MM.1S (cell line): ENCODE measurements around the gene ANAPC4.

Experiments
- DNase-seq: peaks from one replicate; pipeline ENCODE4 v3.0.0-alpha.2; 2015
- H2AFZ ChIP-seq: fragments of 300-600 bp; sonication (generic); 2 replicates; pipeline ENCODE4 v1.6.0; 2016; ENCODE audit warnings: antibody characterized with exemption, low read length
- H3F3A ChIP-seq: fragments of 300-600 bp; sonication (generic); 2 replicates; pipeline ENCODE4 v1.6.1; 2016; ENCODE audit warnings: mild to moderate bottlenecking, antibody characterized with exemption, low read length, moderate library complexity, mixed read lengths; ENCODE audit not compliant: insufficient read depth
- H3K27ac ChIP-seq: fragments of 300-600 bp; sonication (generic); 2 replicates; pipeline ENCODE4 v1.5.1; 2016; ENCODE audit warnings: mild to moderate bottlenecking, low read length
- H3K27me3 ChIP-seq: fragments of 300-600 bp; sonication (generic); replicated peaks from 2 replicates; pipeline ENCODE4 v1.6.0; 2016; ENCODE audit warnings: low read length; ENCODE audit not compliant: insufficient read depth
- H3K36me3 ChIP-seq: fragments of 300-600 bp; sonication (generic); replicated peaks from 2 replicates; pipeline ENCODE4 v1.6.1; 2016; ENCODE audit warnings: mild to moderate bottlenecking, low read length, mixed read lengths; ENCODE audit not compliant: insufficient read depth
- H3K4me1 ChIP-seq: fragments of 300-600 bp; sonication (generic); 2 replicates; pipeline ENCODE4 v1.6.1; 2016; ENCODE audit warnings: low read length, mixed read lengths
- H3K4me2 ChIP-seq: fragments of 300-600 bp; sonication (generic); 2 replicates; pipeline ENCODE4 v1.6.0; 2016; ENCODE audit warnings: low read depth, low read length
- H3K4me3 ChIP-seq: fragments of 300-600 bp; sonication (generic); 2 replicates; pipeline ENCODE4 v1.5.1; 2016; ENCODE audit warnings: low read length, mixed read lengths
- H3K79me2 ChIP-seq: fragments of 300-600 bp; sonication (generic); 2 replicates; pipeline ENCODE4 v1.6.1; 2016; ENCODE audit warnings: mixed run types, low read length, mixed read lengths
- H3K9ac ChIP-seq: fragments of 300-600 bp; sonication (generic); 2 replicates; pipeline ENCODE4 v1.6.1; 2016; ENCODE audit warnings: low read length, mixed read lengths
- H3K9me2 ChIP-seq: fragments of 300-600 bp; sonication (generic); replicated peaks from 2 replicates; pipeline ENCODE4 v1.6.1; 2016; ENCODE audit warnings: mild to moderate bottlenecking, low read length, mixed read lengths; ENCODE audit not compliant: insufficient read depth
- H3K9me3 ChIP-seq: fragments of 300-600 bp; sonication (generic); replicated peaks from 2 replicates; pipeline ENCODE4 v1.6.1; 2016; ENCODE audit warnings: mild to moderate bottlenecking, low read length, mixed read lengths; ENCODE audit not compliant: insufficient read depth
- H4K20me1 ChIP-seq: fragments of 300-600 bp; sonication (generic); 2 replicates; pipeline ENCODE4 v1.6.1; 2016; ENCODE audit warnings: mild to moderate bottlenecking, low read length, moderate library complexity, mixed read lengths; ENCODE audit not compliant: insufficient read depth
- CTCF ChIP-seq: fragments of 300-600 bp; sonication (generic); IDR thresholded peaks from 2 replicates; pipeline ENCODE4 v1.5.1; 2016; ENCODE audit warnings: antibody characterized with exemption, low read length, mixed read lengths
- EZH2 ChIP-seq: fragments of 300-600 bp; sonication (generic); optimal IDR thresholded peaks from 2 replicates; pipeline ENCODE3; 2017; ENCODE audit warnings: low read depth, mild to moderate bottlenecking, antibody characterized with exemption, low read length, mixed read lengths
- EZH2phosphoT487 ChIP-seq: fragments of 300-600 bp; sonication (generic); IDR thresholded peaks from 2 replicates; pipeline ENCODE4 v1.6.1; 2018; ENCODE audit warnings: antibody characterized with exemption, low read length

Gene ANAPC4

GRCh38 chr4:25346913-25347312 lies 30.1 kb upstream of the ANAPC4 start:
- DNase-seq, result no peak
- H3K9ac ChIP-seq, result no peak overlapping the region
- H4K20me1 ChIP-seq, result no peaks in the 10 kb centered on the region
- H3F3A ChIP-seq, result no peaks in the 10 kb centered on the region
- H3K27me3 ChIP-seq, result no peaks in the 10 kb centered on the region
- no peak overlapping the region for H3K4me3 ChIP-seq
- H3K27ac ChIP-seq, result no peak overlapping the region
- H3K9me2 ChIP-seq, result no peaks in the 10 kb centered on the region
- H3K4me2 ChIP-seq, result no peak overlapping the region
- no peaks in the 10 kb centered on the region; the same call in 1 of the 2 replicates for H3K36me3 ChIP-seq
- no peaks in the 10 kb centered on the region for H3K79me2 ChIP-seq
- TF ChIP-seq CTCF, result no peak
- H3K4me1 ChIP-seq, result no peaks in the 10 kb centered on the region
- no peaks in the 10 kb centered on the region for H3K9me3 ChIP-seq
- no peak overlapping the region for H2AFZ ChIP-seq

- no peaks in the 10 kb centered on the region for H3K9me2 ChIP-seq
- no peak overlapping the region for H3K4me2 ChIP-seq
- no peak overlapping the region for H2AFZ ChIP-seq
- H3F3A ChIP-seq, result no peaks in the 10 kb centered on the region
- no peaks in the 10 kb centered on the region for H4K20me1 ChIP-seq
- no peaks in the 10 kb centered on the region for H3K79me2 ChIP-seq
- DNase-seq, result no peak
- TF ChIP-seq EZH2, result no peak
- H3K27ac ChIP-seq, result no peak overlapping the region
- H3K9ac ChIP-seq, result no peak overlapping the region
- H3K9me3 ChIP-seq, result no peaks in the 10 kb centered on the region
- no peak overlapping the region for H3K4me3 ChIP-seq
- H3K27me3 ChIP-seq, result no peaks in the 10 kb centered on the region
- no peaks in the 10 kb centered on the region; the same call in 1 of the 2 replicates for H3K36me3 ChIP-seq
- no peaks in the 10 kb centered on the region for H3K4me1 ChIP-seq
Observed at GRCh38 chr4:25347473-25347872, 29.6 kb upstream of the ANAPC4 start.

GRCh38 chr4:25347971-25348370 lies 29.1 kb upstream of the ANAPC4 start:
- H3F3A ChIP-seq, result no peaks in the 10 kb centered on the region
- TF ChIP-seq EZH2 (no peak), EZH2phosphoT487 (no peak), CTCF (no peak)
- H2AFZ ChIP-seq, result no peak overlapping the region
- no peak overlapping the region for H3K9ac ChIP-seq
- no peaks in the 10 kb centered on the region for H3K4me1 ChIP-seq
- H3K9me2 ChIP-seq, result no peaks in the 10 kb centered on the region
- H3K9me3 ChIP-seq, result no peaks in the 10 kb centered on the region
- H3K27me3 ChIP-seq, result no peaks in the 10 kb centered on the region
- H3K4me2 ChIP-seq, result no peak overlapping the region
- no peak overlapping the region for H3K4me3 ChIP-seq
- no peak overlapping the region for H3K27ac ChIP-seq
- H3K79me2 ChIP-seq, result no peaks in the 10 kb centered on the region
- H4K20me1 ChIP-seq, result no peaks in the 10 kb centered on the region
- no peaks in the 10 kb centered on the region; the same call in 1 of the 2 replicates for H3K36me3 ChIP-seq
- DNase-seq, result no peak

GRCh38 chr4:25350561-25350960 lies 26.5 kb upstream of the ANAPC4 start:
- no peak overlapping the region for H2AFZ ChIP-seq
- no peaks in the 10 kb centered on the region for H3K9me3 ChIP-seq
- no peak overlapping the region for H3K4me2 ChIP-seq
- no peaks in the 10 kb centered on the region for H3F3A ChIP-seq
- no peak overlapping the region for H3K4me3 ChIP-seq
- TF ChIP-seq EZH2phosphoT487 (no peak), EZH2 (no peak)
- no peaks in the 10 kb centered on the region; the same call in 1 of the 2 replicates for H3K36me3 ChIP-seq
- no peak overlapping the region for H3K9ac ChIP-seq
- no peaks in the 10 kb centered on the region for H3K27me3 ChIP-seq
- no peaks in the 10 kb centered on the region for H3K79me2 ChIP-seq
- no peak for DNase-seq
- H3K9me2 ChIP-seq, result no peaks in the 10 kb centered on the region
- H4K20me1 ChIP-seq, result no peaks in the 10 kb centered on the region
- H3K27ac ChIP-seq, result no peak overlapping the region
- no peaks in the 10 kb centered on the region for H3K4me1 ChIP-seq
